ENCODE data around the gene TMEM204.
"Not testable (repeated sequence)": the region's sequence is repeated elsewhere in the genome, so short reads cannot be mapped to it uniquely, and the experiment has no call there.

The TMEM204 gene

GRCh38 chr16:1560866-1561265 lies 27.4 kb downstream of the TMEM204 start:
- DNase-seq: no peak

- no peak for DNase-seq
These were observed 27.8 kb downstream of the TMEM204 start for GRCh38 chr16:1561266-1561665.

GRCh38 chr16:1561836-1562235 lies 28.4 kb downstream of the TMEM204 start:
- DNase-seq: no peak

GRCh38 chr16:1563786-1564185 lies 30.3 kb downstream of the TMEM204 start:
- no peak for DNase-seq

GRCh38 chr16:1564325-1564724 lies 30.9 kb downstream of the TMEM204 start:
- peak; percentile 27 for DNase-seq

- no peak for DNase-seq
These were observed 31.8 kb downstream of the TMEM204 start for GRCh38 chr16:1565083-1565805.

GRCh38 chr16:1567988-1568387 lies 34.5 kb downstream of the TMEM204 start:
- DNase-seq: no peak

- DNase-seq: peak; percentile 16
These were observed 37.7 kb downstream of the TMEM204 start for GRCh38 chr16:1571012-1571671.

GRCh38 chr16:1572673-1573072 lies 39.2 kb downstream of the TMEM204 start:
- no peak for DNase-seq

- DNase-seq: no peak
These were observed 39.8 kb downstream of the TMEM204 start for GRCh38 chr16:1573301-1573700.

- peak; percentile 11 for DNase-seq
These were observed 42.1 kb downstream of the TMEM204 start for GRCh38 chr16:1575578-1575977.

GRCh38 chr16:1579214-1579613 lies 45.7 kb downstream of the TMEM204 start:
- peak; percentile 16 for DNase-seq

- DNase-seq: no peak
These were observed 46.8 kb downstream of the TMEM204 start for GRCh38 chr16:1580256-1580655.

GRCh38 chr16:1580956-1581355 lies 47.5 kb downstream of the TMEM204 start:
- DNase-seq: no peak

GRCh38 chr16:1581804-1582203 lies 48.3 kb downstream of the TMEM204 start:
- no peak for DNase-seq

GRCh38 chr16:1583180-1583579 lies 49.7 kb downstream of the TMEM204 start:
- DNase-seq: no peak

GRCh38 chr16:1584926-1585484 lies 51.5 kb downstream of the TMEM204 start:
- no peak for DNase-seq

GRCh38 chr16:1590366-1590765 lies 56.9 kb downstream of the TMEM204 start:
- no peak for DNase-seq

GRCh38 chr16:1590930-1591705 lies 57.7 kb downstream of the TMEM204 start:
- DNase-seq: no peak

- no peak for DNase-seq
These were observed 59.0 kb downstream of the TMEM204 start for GRCh38 chr16:1592446-1592845.

GRCh38 chr16:1595511-1595910 lies 62.0 kb downstream of the TMEM204 start:
- not testable (repeated sequence) for DNase-seq

- DNase-seq: no peak
These were observed 63.0 kb downstream of the TMEM204 start for GRCh38 chr16:1596516-1596915.

- no peak for DNase-seq
These were observed 63.7 kb downstream of the TMEM204 start for GRCh38 chr16:1597154-1597553.

GRCh38 chr16:1601031-1601430 lies 67.6 kb downstream of the TMEM204 start:
- no peak for DNase-seq

Measured in hematopoietic multipotent progenitor cell treated with erythropoietin and hydrocortisone succinate and interleukin-3 and kit ligand, for 6 days (in vitro differentiated cells).